RWPE1 (cell line): ENCODE results near the gene PPARGC1A.

Experiments
- CTCF ChIA-PET: fragments of 350-600 bp; sonication (Branson Sonifier 250); formaldehyde crosslinking; extraction: SDS; loops from one replicate; lab custom pipeline; 2021; lab: Yijun Ruan, JAX
- POLR2A ChIA-PET: fragments of 400-600 bp; formaldehyde crosslinking; extraction: SDS; loops from one replicate; lab custom pipeline; 2020; ENCODE audit warnings: antibody characterized with exemption; ENCODE audit not compliant: low non-redundant PET; lab: Yijun Ruan, JAX
- DNase-seq: peaks from one replicate; pipeline ENCODE4 v3.0.0; 2012; ENCODE audit warnings: low spot score
- H3K27ac ChIP-seq: fragments of 450-650 bp; 2 replicates; pipeline ENCODE4 v1.5.1; 2017
- CTCF ChIP-seq: fragments of 450-650 bp; conservative IDR thresholded peaks from 2 replicates; pipeline ENCODE4 v1.5.1; 2017; ENCODE audit warnings: low read depth, mild to moderate bottlenecking

Gene PPARGC1A

GRCh38 chr4:23856630-23857029 lies 33.2 kb downstream of the PPARGC1A start:
- DNase-seq: no peak
- ChIA-PET POLR2A (no interaction called here), CTCF (interaction anchor here (0.7 kb wide), 2 partner anchors 114 to 130 kb away, joined by 3 to 4 read pairs; no protein-coding TSS in a partner anchor)
- H3K27ac ChIP-seq: no peak overlapping the region
- TF ChIP-seq CTCF: no peak

DNA sequence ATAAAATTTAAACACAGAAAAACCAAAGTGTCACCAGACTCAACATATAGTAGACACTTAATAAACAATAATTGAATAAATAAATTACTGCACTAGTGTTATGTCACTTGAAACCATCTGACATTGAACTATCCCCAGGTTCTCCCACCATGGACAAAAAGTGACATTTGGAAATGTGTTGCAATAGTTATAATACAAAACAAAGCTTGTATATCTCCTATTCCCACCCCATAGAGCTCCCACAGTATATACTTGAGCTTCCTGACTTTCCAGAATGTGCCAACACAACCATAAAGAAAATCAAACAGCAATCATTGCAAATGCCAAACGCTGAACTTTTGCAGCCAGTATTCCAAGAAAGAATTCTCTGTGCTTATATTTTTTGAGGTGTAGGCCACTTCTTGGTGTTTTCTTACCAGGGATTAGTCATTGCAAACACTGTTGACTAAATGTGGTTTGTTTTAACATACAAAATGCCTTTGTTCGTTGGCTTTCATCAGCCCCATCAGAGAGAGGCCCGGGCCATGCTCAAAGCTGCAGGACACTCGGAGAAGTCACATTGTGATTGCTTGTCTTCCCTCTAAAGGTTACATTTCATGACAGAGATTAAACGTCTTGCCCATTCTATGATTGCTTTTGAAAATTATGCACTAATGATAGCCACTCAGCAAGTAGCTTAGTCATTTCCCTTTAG lies 33.8 kb downstream of the PPARGC1A start:
- ChIA-PET POLR2A (no interaction called here), CTCF (interaction anchor here (0.7 kb wide), 1 partner anchor 115 kb away, joined by 3 read pairs; no protein-coding TSS in a partner anchor)
- TF ChIP-seq CTCF: no peak
- H3K27ac ChIP-seq: no peak overlapping the region
- DNase-seq: no peak

DNA sequence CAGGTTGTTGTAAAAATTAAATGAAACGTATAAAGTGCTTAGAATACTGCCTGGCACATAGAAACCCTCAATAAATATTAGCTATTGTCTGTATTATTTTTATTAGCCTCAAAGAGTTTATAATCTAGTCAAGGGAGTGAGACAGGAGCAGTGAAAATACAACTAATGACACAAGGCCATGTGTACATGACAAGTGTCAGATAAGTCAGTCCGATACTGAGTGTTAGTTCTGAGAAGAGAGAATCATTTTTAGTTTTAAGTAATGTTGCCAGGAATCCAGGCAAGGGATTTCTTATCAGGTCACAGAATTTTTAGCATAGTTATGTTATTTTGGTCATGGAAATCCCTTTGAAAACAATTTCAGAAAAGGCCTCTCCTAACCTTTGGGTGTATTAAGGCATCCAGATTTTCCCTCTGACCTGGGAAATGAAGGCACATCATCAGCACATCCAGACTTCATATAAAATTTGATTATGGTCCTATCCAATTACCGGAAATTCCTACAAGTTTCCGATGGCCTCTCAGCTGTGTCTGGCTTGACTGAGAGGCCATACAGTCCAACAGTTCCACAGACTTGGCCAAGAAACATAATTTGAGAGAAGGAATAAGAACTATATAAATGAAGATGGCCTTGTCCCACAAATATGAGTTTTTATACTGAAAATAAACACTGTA lies 35.7 kb downstream of the PPARGC1A start:
- CTCF ChIA-PET: interaction anchor here (0.7 kb wide), 1 partner anchor 565 kb away, joined by 3 read pairs; no protein-coding TSS in a partner anchor
- POLR2A ChIA-PET: no interaction called here
- no peak for TF ChIP-seq CTCF
- H3K27ac ChIP-seq: no peak overlapping the region
- no peak for DNase-seq

GRCh38 chr4:23851464-23851863 lies 38.4 kb downstream of the PPARGC1A start:
- ChIA-PET CTCF (no interaction called here), POLR2A (no interaction called here)
- no peak overlapping the region for H3K27ac ChIP-seq
- TF ChIP-seq CTCF: no peak
- no peak for DNase-seq

- TF ChIP-seq CTCF: no peak
- CTCF ChIA-PET: no interaction called here
- POLR2A ChIA-PET: no interaction called here
- no peak for DNase-seq
- H3K27ac ChIP-seq: no peak overlapping the region
Observed at GRCh38 chr4:23847158-23847557, 42.7 kb downstream of the PPARGC1A start.

GRCh38 chr4:23844961-23845360 lies 44.9 kb downstream of the PPARGC1A start:
- DNase-seq: no peak
- CTCF ChIA-PET: interaction anchor here (0.6 kb wide), 1 partner anchor 45 kb away, joined by 5 read pairs; no protein-coding TSS in a partner anchor
- H3K27ac ChIP-seq: no peak overlapping the region
- POLR2A ChIA-PET: no interaction called here
- TF ChIP-seq CTCF: no peak
